ENCODE measurements around the gene C11orf87.

The C11orf87 gene

DNA sequence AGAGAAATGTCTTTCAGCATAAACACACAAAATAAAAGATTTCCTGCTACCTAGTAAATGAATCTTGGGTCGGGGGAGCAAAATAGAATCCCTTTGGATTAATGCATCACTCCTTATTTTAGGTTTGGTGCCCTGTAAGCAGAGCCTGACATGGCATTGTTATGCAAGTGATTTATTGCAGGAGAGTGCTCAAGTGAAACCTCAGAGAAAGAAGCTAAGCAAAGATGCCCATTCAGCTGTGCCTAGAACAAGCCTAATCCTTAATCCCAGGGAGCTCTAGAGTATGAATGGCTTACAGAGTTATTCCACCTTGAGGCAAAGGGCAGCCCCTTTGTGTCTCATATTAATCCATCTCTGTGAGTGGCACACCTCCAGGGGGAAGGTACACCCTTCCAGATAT, 21.1 kb downstream of the C11orf87 start:
- DNase-seq (ENCODE audit: low read depth): no peak

DNA sequence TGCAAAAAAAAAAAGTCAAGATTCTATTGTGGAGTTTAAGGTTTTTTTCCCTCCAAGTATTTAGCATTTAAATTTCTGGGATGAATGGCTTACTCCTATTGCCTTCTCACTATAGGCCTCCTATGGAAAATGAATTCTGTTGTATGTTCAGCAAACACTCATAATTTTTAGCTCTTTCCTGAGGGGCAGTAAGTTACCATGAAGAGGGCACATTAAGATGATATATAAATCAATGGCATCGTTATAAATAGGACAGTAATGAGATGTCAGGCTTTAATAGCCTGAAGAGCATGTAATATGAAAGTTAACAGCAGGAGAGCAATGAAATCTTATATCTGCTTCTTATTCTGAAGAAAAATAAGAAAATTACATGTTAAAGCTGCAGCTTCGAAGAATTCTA, 32.9 kb downstream of the C11orf87 start:
- DNase-seq (ENCODE audit: low read depth): no peak
